Cardiac muscle cell (in vitro differentiated cells and primary cell): Measurements from ENCODE around the gene KCNMB2. TPM values are rescaled to one million over a fixed set of nuclear protein-coding genes. Genes with fewer than 3 reads are reported as not detected.

Experiments
- DNase-seq, 2 donors: peaks; one replicate each; pipeline versions ENCODE4 v3.0.0 to v3.0.0-alpha.2; 2010 to 2017; ENCODE audit warnings: low read depth in 1 of 2, low spot score in 1 of 2
- H3K27ac ChIP-seq: fragments of 200-600 bp; sonication (generic); 2 replicates; pipeline ENCODE4 v1.5.1; 2016
- H3K27me3 ChIP-seq: fragments of 200-600 bp; sonication (generic); 2 replicates; pipeline ENCODE4 v1.6.0; 2016; ENCODE audit warnings: control low read depth
- H3K36me3 ChIP-seq: fragments of 200-600 bp; sonication (generic); 2 replicates; pipeline ENCODE4 v1.5.1; 2016; ENCODE audit warnings: control low read depth
- H3K4me1 ChIP-seq: fragments of 200-600 bp; sonication (generic); 2 replicates; pipeline ENCODE4 v1.8.1; 2017; ENCODE audit warnings: low read depth, mild to moderate bottlenecking, mixed run types
- H3K4me3 ChIP-seq: fragments of 200-600 bp; sonication (generic); 2 replicates; pipeline ENCODE4 v1.5.1; 2016; ENCODE audit warnings: mild to moderate bottlenecking
- H3K9me3 ChIP-seq: fragments of 200-600 bp; sonication (generic); 2 replicates; pipeline ENCODE4 v1.5.1; 2017; ENCODE audit warnings: low read depth, mild to moderate bottlenecking, control low read depth
- polyA plus RNA-seq: library from polyadenylated mRNA; unstranded; fragments of >200 nt; fragmentation: Nextera tagmentation; extraction: Ambion mirVana; gene quantifications from 2 replicates; pipeline ENCODE4 v1.2.1, GENCODE V29; 2016
- total RNA-seq: library from RNA; depleted of rRNA; stranded (reverse); fragments of >200 nt; gene quantifications from 2 replicates; pipeline ENCODE4 v1.2.3, GENCODE V29; 2016
- TF ChIP-seq, protein P1 (sequence below): IDR thresholded peaks from 2 replicates; pipeline ENCODE4 v1.5.1; 2012; ENCODE audit warnings: low read depth, mild to moderate bottlenecking, low read length

KCNMB2 gene
- total and polyA plus RNA-seq, 2 experiments from 2014 or later: 0.33 TPM; not detected in 1

DNA sequence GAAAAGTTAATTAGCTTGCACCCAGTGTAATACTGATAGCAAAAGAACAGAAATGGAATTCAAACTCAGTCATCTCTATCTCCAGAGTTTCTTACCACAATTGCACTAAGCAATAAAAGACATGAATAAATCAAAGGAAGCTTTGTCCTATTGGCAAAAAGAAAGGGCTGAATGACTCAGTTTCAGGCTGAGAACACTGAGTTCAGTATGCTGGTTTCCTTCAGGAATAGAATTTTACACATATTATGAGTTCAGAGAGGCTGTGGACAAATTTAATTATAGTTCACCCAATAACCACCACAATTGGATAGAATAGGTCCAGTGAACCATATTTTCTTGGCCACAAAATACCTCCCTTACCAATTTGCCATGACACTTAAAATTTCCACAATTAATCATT lies 249.7 kb downstream of the KCNMB2 start:
- DNase-seq: no peak
- H3K9me3 ChIP-seq: no peaks in the 10 kb centered on the region
- H3K4me3 ChIP-seq: no peak overlapping the region
- H3K36me3 ChIP-seq: no peaks in the 10 kb centered on the region
- no peaks in the 10 kb centered on the region for H3K27me3 ChIP-seq
- TF ChIP-seq, protein P1, sequence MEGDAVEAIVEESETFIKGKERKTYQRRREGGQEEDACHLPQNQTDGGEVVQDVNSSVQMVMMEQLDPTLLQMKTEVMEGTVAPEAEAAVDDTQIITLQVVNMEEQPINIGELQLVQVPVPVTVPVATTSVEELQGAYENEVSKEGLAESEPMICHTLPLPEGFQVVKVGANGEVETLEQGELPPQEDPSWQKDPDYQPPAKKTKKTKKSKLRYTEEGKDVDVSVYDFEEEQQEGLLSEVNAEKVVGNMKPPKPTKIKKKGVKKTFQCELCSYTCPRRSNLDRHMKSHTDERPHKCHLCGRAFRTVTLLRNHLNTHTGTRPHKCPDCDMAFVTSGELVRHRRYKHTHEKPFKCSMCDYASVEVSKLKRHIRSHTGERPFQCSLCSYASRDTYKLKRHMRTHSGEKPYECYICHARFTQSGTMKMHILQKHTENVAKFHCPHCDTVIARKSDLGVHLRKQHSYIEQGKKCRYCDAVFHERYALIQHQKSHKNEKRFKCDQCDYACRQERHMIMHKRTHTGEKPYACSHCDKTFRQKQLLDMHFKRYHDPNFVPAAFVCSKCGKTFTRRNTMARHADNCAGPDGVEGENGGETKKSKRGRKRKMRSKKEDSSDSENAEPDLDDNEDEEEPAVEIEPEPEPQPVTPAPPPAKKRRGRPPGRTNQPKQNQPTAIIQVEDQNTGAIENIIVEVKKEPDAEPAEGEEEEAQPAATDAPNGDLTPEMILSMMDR: no peak
- no peaks in the 10 kb centered on the region for H3K4me1 ChIP-seq
- no peak overlapping the region for H3K27ac ChIP-seq

DNA sequence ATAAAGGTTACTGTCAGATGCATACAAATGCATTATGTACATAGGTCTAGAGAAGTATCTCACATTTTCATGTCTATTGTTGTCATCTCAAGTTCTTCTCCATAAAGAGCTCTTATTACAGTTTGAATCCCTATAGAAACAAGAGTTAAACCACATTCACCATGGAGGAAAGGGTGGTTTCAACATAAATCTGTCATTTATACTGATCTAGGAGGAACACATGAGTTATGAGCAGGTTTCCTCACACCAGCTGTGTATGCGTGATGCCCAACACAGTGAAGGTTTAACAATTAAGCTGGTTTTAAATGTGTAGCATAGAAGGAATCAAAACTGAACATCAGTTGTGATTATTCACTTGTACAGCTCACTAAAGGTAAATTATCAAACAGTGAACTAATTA lies 251.7 kb downstream of the KCNMB2 start:
- Histone ChIP-seq H3K4me3 (no peak overlapping the region), H3K9me3 (no peaks in the 10 kb centered on the region), H3K27me3 (no peaks in the 10 kb centered on the region), H3K27ac (no peak overlapping the region), H3K4me1 (no peaks in the 10 kb centered on the region), H3K36me3 (no peaks in the 10 kb centered on the region)
- TF ChIP-seq, protein P1: no peak
- no peak for DNase-seq

DNA sequence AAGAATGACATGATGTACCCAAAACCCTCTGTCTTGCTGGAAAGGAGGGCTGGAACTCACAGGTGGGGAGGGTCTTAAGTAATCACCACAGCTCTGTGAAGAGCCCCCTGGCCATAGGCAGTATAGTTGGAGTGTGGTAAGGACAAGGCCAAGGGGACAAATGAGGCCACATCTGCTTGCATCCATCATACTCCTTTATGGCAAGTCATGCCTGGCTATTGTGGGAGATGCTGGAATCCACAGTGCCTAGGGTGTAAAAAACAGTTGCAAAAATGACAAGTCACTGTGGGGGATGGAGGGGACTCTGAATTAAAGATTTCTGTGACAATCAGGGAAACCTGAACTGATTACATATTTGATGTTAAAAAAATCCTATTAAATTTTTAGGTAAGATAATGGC lies 258.5 kb downstream of the KCNMB2 start:
- TF ChIP-seq, protein P1: no peak
- no peak for DNase-seq

DNA sequence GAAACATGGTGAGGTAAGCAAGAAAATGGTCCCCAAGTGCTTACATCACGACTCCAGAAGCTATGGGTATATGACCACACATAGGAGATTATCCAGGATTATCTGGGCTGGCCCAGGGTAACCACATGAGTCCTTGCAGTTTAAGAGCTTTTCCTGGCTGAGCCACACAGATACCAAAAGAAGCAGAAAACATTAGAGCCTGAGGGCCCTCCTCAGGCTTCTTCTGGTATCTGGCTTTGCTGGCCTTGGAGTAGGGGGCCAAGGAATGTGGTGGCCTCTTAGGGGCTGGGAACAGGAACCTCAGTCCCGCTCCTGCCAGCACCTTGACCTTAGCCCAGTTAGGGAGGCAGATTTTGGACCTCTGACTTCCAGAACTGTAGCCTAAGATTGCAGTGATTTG lies 259.1 kb downstream of the KCNMB2 start:
- H3K27me3 ChIP-seq: no peaks in the 10 kb centered on the region
- DNase-seq: no peak
- H3K36me3 ChIP-seq: no peaks in the 10 kb centered on the region
- no peak overlapping the region for H3K27ac ChIP-seq
- H3K4me3 ChIP-seq: no peak overlapping the region
- no peaks in the 10 kb centered on the region for H3K4me1 ChIP-seq
- TF ChIP-seq, protein P1: no peak
- no peaks in the 10 kb centered on the region for H3K9me3 ChIP-seq

More for the DNA sequence above, 258.5 kb downstream of the KCNMB2 start:
- Histone ChIP-seq H3K27me3 (no peaks in the 10 kb centered on the region), H3K27ac (no peak overlapping the region), H3K9me3 (no peaks in the 10 kb centered on the region), H3K4me1 (no peaks in the 10 kb centered on the region), H3K36me3 (no peaks in the 10 kb centered on the region), H3K4me3 (no peak overlapping the region)

DNA sequence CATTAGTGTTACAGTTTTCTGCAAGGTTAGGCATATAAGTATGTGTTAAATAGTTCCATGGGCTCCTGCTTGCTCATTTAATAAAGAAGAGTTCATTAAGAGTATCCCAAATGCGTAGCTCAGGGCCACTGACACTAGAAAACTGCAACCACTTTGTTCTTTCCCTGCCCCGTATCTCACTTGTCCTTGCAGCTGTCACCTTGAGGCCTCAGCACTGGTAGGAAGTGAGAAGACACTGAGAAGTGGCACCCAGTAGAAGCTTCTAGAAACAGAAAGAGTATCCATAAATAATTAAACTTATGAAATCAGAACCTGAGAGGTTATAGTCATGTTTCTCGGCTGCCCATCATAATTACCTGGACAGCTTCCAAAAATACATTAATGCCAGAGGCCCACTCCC lies 266.0 kb downstream of the KCNMB2 start:
- Histone ChIP-seq H3K27ac (no peak overlapping the region), H3K4me3 (no peak overlapping the region), H3K9me3 (no peaks in the 10 kb centered on the region), H3K4me1 (no peaks in the 10 kb centered on the region), H3K27me3 (no peaks in the 10 kb centered on the region), H3K36me3 (no peaks in the 10 kb centered on the region)
- TF ChIP-seq, protein P1: no peak
- DNase-seq: no peak
